ENCODE data around the gene MICOS13.

MICOS13 gene

GRCh38 chr19:5686647-5687359, 6.5 kb upstream of the MICOS13 start (continued):
- TF ChIP-seq ZNF18 (tag by site-specific recombination; IDR thresholded peaks at IDR 0.05): no peak
- TF ChIP-seq ZEB2 (tag by site-specific recombination; IDR thresholded peaks at IDR 0.05): peak; percentile 65; the same call in 1 of the 2 replicates
- no peak for TF ChIP-seq ZNF571 (tag by site-specific recombination; IDR thresholded peaks at IDR 0.05)
- TF ChIP-seq ZNF449 (tag by site-specific recombination; IDR thresholded peaks at IDR 0.05): no peak
- peak; percentile 97 for TF ChIP-seq SP3 (tag by site-specific recombination; IDR thresholded peaks at IDR 0.05)
- TF ChIP-seq ZNF398 (tag by site-specific recombination; IDR thresholded peaks at IDR 0.05): no peak
- TF ChIP-seq ZNF596 (tag by site-specific recombination; IDR thresholded peaks at IDR 0.05): no peak
- TF ChIP-seq PATZ1 (tag by site-specific recombination; IDR thresholded peaks at IDR 0.05): peak; percentile 86
- TF ChIP-seq, protein P1, sequence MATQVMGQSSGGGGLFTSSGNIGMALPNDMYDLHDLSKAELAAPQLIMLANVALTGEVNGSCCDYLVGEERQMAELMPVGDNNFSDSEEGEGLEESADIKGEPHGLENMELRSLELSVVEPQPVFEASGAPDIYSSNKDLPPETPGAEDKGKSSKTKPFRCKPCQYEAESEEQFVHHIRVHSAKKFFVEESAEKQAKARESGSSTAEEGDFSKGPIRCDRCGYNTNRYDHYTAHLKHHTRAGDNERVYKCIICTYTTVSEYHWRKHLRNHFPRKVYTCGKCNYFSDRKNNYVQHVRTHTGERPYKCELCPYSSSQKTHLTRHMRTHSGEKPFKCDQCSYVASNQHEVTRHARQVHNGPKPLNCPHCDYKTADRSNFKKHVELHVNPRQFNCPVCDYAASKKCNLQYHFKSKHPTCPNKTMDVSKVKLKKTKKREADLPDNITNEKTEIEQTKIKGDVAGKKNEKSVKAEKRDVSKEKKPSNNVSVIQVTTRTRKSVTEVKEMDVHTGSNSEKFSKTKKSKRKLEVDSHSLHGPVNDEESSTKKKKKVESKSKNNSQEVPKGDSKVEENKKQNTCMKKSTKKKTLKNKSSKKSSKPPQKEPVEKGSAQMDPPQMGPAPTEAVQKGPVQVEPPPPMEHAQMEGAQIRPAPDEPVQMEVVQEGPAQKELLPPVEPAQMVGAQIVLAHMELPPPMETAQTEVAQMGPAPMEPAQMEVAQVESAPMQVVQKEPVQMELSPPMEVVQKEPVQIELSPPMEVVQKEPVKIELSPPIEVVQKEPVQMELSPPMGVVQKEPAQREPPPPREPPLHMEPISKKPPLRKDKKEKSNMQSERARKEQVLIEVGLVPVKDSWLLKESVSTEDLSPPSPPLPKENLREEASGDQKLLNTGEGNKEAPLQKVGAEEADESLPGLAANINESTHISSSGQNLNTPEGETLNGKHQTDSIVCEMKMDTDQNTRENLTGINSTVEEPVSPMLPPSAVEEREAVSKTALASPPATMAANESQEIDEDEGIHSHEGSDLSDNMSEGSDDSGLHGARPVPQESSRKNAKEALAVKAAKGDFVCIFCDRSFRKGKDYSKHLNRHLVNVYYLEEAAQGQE (tag by site-specific recombination; IDR thresholded peaks at IDR 0.05): no peak; the same call in 1 of the 2 replicates
- TF ChIP-seq, protein P2, sequence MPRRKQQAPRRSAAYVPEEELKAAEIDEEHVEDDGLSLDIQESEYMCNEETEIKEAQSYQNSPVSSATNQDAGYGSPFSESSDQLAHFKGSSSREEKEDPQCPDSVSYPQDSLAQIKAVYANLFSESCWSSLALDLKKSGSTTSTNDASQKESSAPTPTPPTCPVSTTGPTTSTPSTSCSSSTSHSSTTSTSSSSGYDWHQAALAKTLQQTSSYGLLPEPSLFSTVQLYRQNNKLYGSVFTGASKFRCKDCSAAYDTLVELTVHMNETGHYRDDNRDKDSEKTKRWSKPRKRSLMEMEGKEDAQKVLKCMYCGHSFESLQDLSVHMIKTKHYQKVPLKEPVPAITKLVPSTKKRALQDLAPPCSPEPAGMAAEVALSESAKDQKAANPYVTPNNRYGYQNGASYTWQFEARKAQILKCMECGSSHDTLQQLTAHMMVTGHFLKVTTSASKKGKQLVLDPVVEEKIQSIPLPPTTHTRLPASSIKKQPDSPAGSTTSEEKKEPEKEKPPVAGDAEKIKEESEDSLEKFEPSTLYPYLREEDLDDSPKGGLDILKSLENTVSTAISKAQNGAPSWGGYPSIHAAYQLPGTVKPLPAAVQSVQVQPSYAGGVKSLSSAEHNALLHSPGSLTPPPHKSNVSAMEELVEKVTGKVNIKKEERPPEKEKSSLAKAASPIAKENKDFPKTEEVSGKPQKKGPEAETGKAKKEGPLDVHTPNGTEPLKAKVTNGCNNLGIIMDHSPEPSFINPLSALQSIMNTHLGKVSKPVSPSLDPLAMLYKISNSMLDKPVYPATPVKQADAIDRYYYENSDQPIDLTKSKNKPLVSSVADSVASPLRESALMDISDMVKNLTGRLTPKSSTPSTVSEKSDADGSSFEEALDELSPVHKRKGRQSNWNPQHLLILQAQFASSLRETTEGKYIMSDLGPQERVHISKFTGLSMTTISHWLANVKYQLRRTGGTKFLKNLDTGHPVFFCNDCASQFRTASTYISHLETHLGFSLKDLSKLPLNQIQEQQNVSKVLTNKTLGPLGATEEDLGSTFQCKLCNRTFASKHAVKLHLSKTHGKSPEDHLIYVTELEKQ (tag by site-specific recombination; IDR thresholded peaks at IDR 0.05; ENCODE audit: borderline replicate concordance): no peak
- TF ChIP-seq ZNF548 (tag by site-specific recombination; IDR thresholded peaks at IDR 0.05): no peak
- TF ChIP-seq ZNF623 (tag by site-specific recombination; IDR thresholded peaks at IDR 0.05): no peak
- no peak for TF ChIP-seq ZNF132 (tag by site-specific recombination; IDR thresholded peaks at IDR 0.05; ENCODE audit: borderline replicate concordance)
- TF ChIP-seq ZNF366 (tag by site-specific recombination; conservative IDR thresholded peaks at IDR 0.05): no peak
- TF ChIP-seq, protein P3, sequence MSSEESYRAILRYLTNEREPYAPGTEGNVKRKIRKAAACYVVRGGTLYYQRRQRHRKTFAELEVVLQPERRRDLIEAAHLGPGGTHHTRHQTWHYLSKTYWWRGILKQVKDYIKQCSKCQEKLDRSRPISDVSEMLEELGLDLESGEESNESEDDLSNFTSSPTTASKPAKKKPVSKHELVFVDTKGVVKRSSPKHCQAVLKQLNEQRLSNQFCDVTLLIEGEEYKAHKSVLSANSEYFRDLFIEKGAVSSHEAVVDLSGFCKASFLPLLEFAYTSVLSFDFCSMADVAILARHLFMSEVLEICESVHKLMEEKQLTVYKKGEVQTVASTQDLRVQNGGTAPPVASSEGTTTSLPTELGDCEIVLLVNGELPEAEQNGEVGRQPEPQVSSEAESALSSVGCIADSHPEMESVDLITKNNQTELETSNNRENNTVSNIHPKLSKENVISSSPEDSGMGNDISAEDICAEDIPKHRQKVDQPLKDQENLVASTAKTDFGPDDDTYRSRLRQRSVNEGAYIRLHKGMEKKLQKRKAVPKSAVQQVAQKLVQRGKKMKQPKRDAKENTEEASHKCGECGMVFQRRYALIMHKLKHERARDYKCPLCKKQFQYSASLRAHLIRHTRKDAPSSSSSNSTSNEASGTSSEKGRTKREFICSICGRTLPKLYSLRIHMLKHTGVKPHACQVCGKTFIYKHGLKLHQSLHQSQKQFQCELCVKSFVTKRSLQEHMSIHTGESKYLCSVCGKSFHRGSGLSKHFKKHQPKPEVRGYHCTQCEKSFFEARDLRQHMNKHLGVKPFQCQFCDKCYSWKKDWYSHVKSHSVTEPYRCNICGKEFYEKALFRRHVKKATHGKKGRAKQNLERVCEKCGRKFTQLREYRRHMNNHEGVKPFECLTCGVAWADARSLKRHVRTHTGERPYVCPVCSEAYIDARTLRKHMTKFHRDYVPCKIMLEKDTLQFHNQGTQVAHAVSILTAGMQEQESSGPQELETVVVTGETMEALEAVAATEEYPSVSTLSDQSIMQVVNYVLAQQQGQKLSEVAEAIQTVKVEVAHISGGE (tag by site-specific recombination; conservative IDR thresholded peaks at IDR 0.05; ENCODE audit: low read depth): peak; percentile 97
- TF ChIP-seq FEZF1 (tag by site-specific recombination; IDR thresholded peaks at IDR 0.05): no peak
- no peak for TF ChIP-seq ZBTB49 (tag by site-specific recombination; IDR thresholded peaks at IDR 0.05; ENCODE audit: low read depth)

Data from HEK293 (cell line).